Activated naive CD4-positive, alpha-beta T cell treated with anti-CD3 and anti-CD28 coated beads, Interleukin-2, amount 50 U/mL, for 72 hours (primary cell): ENCODE data around the gene OSTF1. TPM values are rescaled to one million over a fixed set of nuclear protein-coding genes. Genes with fewer than 3 reads are reported as not detected.

ENCODE experiments used
- ATAC-seq, 2 donors: fragments of 150-1000 bp; cut with Tn5 transposase; 2 replicates each; pipeline ENCODE4 v1.10.0; 2021; ENCODE audit warnings: mild to moderate bottlenecking in 2 of 2, moderate library complexity in 2 of 2
- DNase-seq, 2 donors: peaks; one replicate each; pipeline ENCODE4 v3.0.0; 2021 to 2022; ENCODE audit warnings: low spot score in 2 of 2
- H3K27ac Mint-ChIP-seq, 2 donors: one replicate each; pipeline ENCODE4 v1.8.0; 2022; ENCODE audit warnings: mild to moderate bottlenecking in 2 of 2, mixed read lengths in 2 of 2
- H3K36me3 Mint-ChIP-seq, 2 donors: one replicate each; pipeline ENCODE4 v1.8.0; 2022; ENCODE audit warnings: mixed read lengths in 2 of 2
- H3K9me3 Mint-ChIP-seq, 2 donors: one replicate each; pipeline ENCODE4 v1.8.0; 2022; ENCODE audit warnings: mixed read lengths in 2 of 2
- total RNA-seq, 2 donors: library from RNA; stranded (reverse); gene quantifications; one replicate each; pipeline ENCODE4 v1.2.3, GENCODE V29; 2022

Gene OSTF1
- total RNA-seq, 2 donors from 2014 or later: 69.0 to 105 TPM

GRCh38 chr9:75104607-75105006 is 16.3 kb downstream of the OSTF1 start:
- Mint-ChIP-seq H3K36me3 (peaks cover 0 to 6% of the 10 kb centered on the region in 2 donors), H3K27ac (no peak overlapping the region), H3K9me3 (no peaks in the 10 kb centered on the region)
- ATAC-seq (no peak), DNase-seq (no peak)

DNA sequence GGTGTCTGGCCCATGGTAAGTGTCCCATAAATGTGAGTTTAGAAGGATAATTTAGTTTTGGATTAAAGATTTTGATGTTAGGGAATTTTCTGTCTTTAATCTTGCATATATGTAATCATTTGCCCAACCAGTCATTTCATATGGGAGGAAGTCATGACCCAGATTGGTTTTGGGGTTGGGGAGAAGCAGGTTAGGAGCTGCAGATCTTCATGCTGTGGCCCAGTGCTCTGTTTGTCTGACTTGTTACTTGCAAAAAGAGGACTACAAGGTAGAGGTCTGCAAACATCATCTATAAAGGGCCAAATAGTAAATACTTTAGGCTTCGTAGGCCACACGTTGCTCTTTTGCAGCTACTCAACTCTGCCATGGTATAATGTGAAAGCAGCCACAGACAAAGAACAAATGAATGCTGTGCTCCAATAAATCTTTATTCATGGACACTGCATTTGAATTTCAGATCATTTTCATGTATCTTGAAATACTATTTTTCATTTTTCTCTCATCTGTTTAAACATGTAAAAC is 16.8 kb downstream of the OSTF1 start:
- no peak for DNase-seq
- peaks cover 0 to 6% of the 10 kb centered on the region in 2 donors for H3K36me3 Mint-ChIP-seq
- ATAC-seq: no peak
- no peaks in the 10 kb centered on the region for H3K9me3 Mint-ChIP-seq
- no peak overlapping the region for H3K27ac Mint-ChIP-seq

DNA sequence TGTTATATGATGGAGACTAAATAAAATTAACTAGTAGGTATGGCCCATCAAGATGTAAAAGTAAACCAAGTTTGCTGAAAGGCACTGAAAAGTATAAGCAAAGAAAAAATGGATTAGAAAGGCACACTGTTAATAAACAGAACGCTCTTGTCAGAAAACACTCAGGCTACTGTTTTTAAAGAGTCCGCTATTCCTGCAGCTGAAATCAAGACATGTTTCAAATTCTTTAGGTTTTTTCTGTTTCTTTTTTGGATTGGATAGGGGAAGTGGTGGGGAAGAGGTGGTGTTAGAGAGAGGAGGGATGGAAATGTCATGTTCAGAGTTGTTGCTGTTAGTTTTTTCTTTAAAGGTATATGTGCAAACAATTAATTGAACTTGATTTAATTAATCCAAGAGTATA is 17.5 kb downstream of the OSTF1 start:
- no peak for ATAC-seq
- Mint-ChIP-seq H3K9me3 (no peaks in the 10 kb centered on the region), H3K27ac (no peak overlapping the region), H3K36me3 (peaks cover 0 to 6% of the 10 kb centered on the region in 2 donors)
- no peak for DNase-seq

DNA sequence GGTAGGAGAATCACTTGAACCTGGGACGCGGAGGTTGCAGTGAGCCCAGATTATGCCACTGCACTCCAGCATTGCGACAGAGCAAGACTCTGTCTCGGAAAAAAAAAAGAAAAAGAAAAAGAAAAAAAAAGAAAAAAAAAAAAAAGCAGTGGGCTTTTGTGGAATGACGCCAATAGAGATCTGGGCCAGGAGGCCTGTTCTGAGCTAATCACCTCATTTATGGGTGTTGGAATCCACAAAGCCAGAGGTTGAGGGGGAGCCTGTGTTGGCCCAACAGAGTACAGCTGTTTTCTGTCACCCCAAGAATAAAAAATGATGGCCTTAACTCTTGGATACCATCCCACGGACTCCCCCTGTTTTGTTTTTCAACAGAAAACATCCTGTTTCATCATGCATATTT is 18.5 kb downstream of the OSTF1 start:
- H3K9me3 Mint-ChIP-seq: no peaks in the 10 kb centered on the region
- H3K36me3 Mint-ChIP-seq: peaks cover 0 to 6% of the 10 kb centered on the region in 2 donors
- DNase-seq (no peak), ATAC-seq (no peak)
- H3K27ac Mint-ChIP-seq: no peak overlapping the region

- Mint-ChIP-seq H3K36me3 (peaks cover 0 to 7% of the 10 kb centered on the region in 2 donors), H3K27ac (no peak overlapping the region), H3K9me3 (no peaks in the 10 kb centered on the region)
- DNase-seq (no peak), ATAC-seq (no peak)
Measured at GRCh38 chr9:75108571-75108970, 20.3 kb downstream of the OSTF1 start.

GRCh38 chr9:75109210-75109839 is 21.0 kb downstream of the OSTF1 start:
- no peak overlapping the region for H3K27ac Mint-ChIP-seq
- peaks cover 0 to 7% of the 10 kb centered on the region in 2 donors for H3K36me3 Mint-ChIP-seq
- ATAC-seq: no peak
- DNase-seq: no peak
- H3K9me3 Mint-ChIP-seq: no peaks in the 10 kb centered on the region

GRCh38 chr9:75111019-75111622 is 22.8 kb downstream of the OSTF1 start:
- Mint-ChIP-seq H3K36me3 (peaks cover 0 to 7% of the 10 kb centered on the region in 2 donors), H3K27ac (no peak overlapping the region), H3K9me3 (no peaks in the 10 kb centered on the region)
- DNase-seq (no peak), ATAC-seq (peak in 1 of 2 donors; percentile 11)

GRCh38 chr9:75112789-75113188 is 24.5 kb downstream of the OSTF1 start:
- DNase-seq (no peak), ATAC-seq (no peak)
- Mint-ChIP-seq H3K9me3 (peaks cover 1 to 2% of the 10 kb centered on the region in 2 donors), H3K36me3 (peaks cover 2 to 14% of the 10 kb centered on the region in 2 donors), H3K27ac (no peak overlapping the region)

DNA sequence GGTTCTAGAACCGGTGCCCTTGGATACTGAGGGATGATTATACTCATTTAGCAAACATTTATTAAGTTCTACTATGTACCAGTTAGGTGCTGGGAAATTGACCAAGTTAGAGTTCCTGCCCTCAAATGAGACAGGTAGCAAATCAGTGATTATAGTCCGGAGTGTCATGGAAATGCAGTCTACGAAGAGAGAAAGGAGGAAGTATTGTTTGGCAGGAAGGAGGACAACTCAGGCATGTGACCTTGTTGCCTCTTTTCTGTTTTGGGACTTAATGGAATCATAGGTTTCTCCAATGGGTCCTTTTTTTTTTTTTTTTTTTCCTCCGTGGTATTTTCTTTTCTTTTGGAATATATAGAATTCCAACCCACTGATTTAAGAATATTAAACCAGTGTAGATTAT is 28.0 kb downstream of the OSTF1 start:
- ATAC-seq: no peak
- DNase-seq: no peak
- Mint-ChIP-seq H3K9me3 (peaks cover 9 to 11% of the 10 kb centered on the region in 2 donors), H3K36me3 (peaks cover 30 to 45% of the 10 kb centered on the region in 2 donors), H3K27ac (no peak overlapping the region)

DNA sequence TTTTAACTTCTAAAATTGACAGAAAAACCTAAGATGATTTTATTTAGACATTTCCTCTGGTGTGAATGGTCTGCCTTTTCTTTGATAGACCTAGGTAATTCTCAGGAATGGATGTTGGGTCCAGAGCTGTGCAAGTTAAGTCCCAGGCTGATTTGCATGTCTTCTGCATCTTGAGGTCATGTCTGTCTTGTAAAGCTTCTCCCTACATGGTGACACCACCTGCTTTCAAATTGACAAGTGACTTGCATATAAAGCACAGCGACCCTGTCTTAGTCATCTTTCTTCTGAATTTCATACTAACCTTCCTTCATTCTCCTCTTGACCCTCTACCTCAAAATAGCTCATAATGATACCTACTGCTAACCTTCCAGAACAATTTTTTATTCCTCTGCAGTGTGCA is 29.2 kb downstream of the OSTF1 start:
- peak overlapping the region; percentile 2 to 41 for H3K27ac Mint-ChIP-seq
- peaks cover 9 to 11% of the 10 kb centered on the region in 2 donors for H3K9me3 Mint-ChIP-seq
- peaks cover 38 to 53% of the 10 kb centered on the region in 2 donors for H3K36me3 Mint-ChIP-seq
- DNase-seq (no peak), ATAC-seq (peak; percentile 66 to 92)

GRCh38 chr9:75120686-75121085 is 32.4 kb downstream of the OSTF1 start:
- ATAC-seq: no peak
- peaks cover 9 to 11% of the 10 kb centered on the region in 2 donors for H3K9me3 Mint-ChIP-seq
- peak overlapping the region in 1 of 2 donors; percentile 39 for H3K27ac Mint-ChIP-seq
- H3K36me3 Mint-ChIP-seq: peaks cover 42 to 47% of the 10 kb centered on the region in 2 donors
- no peak for DNase-seq

DNA sequence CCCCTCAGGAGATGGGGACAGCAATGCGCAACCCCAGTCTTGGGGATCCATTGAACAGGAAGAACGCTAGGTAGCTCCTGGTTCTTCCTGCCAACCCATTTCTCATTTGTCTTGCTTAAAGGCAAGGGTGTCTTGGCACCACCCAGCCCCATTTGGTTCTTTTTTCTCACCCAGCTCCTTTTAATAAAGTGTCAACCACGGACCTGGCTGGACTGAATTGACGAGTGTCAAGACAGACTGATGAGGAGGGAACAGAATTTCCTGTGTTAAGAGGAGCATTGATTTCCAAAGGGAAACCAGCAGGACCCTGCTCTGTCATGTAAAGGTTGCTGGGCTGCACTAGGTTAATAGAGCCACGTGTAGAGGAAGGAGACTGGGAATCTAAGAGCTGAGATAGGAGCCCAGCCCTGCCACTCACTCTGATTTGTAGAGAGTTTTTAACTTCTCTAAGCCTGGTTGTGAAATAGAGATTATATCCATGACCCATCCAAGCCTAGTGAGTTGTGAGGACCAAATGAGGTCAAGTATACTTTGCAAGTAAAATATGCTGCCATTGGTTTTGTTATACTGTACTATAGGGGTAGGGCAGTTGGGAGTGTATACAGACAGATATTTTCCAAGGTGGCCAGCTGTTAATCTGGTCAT is 33.7 kb downstream of the OSTF1 start:
- DNase-seq: no peak
- no peak overlapping the region for H3K27ac Mint-ChIP-seq
- peaks cover 9 to 11% of the 10 kb centered on the region in 2 donors for H3K9me3 Mint-ChIP-seq
- H3K36me3 Mint-ChIP-seq: peaks cover 42 to 47% of the 10 kb centered on the region in 2 donors
- no peak for ATAC-seq

- peaks cover 31 to 32% of the 10 kb centered on the region in 2 donors for H3K36me3 Mint-ChIP-seq
- H3K9me3 Mint-ChIP-seq: peaks cover 0 to under 1% of the 10 kb centered on the region in 2 donors
- no peak overlapping the region for H3K27ac Mint-ChIP-seq
- DNase-seq (no peak), ATAC-seq (no peak)
Measured at GRCh38 chr9:75123696-75124095, 35.4 kb downstream of the OSTF1 start.

DNA sequence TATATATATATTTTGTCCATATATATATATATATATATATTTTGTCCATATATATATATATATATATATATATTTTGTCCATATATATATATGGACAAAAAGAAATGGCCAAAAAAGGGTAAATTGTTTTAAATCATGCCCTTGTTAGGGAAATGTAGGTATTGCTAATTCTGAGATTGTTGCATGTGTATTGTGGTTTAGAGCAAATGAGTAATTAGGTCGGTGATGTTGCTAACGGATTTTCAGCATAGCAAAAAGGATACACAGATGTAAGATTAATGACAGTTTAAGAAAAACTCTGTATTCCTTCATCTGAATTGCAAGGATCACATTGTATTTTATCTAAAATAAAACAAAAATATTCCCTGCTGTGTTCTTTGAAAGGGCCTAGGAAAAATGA is 40.2 kb downstream of the OSTF1 start:
- no peak overlapping the region for H3K27ac Mint-ChIP-seq
- no peak for DNase-seq
- no peaks in the 10 kb centered on the region for H3K9me3 Mint-ChIP-seq
- H3K36me3 Mint-ChIP-seq: peaks cover 19 to 41% of the 10 kb centered on the region in 2 donors
- peak; percentile 75 to 88 for ATAC-seq

DNA sequence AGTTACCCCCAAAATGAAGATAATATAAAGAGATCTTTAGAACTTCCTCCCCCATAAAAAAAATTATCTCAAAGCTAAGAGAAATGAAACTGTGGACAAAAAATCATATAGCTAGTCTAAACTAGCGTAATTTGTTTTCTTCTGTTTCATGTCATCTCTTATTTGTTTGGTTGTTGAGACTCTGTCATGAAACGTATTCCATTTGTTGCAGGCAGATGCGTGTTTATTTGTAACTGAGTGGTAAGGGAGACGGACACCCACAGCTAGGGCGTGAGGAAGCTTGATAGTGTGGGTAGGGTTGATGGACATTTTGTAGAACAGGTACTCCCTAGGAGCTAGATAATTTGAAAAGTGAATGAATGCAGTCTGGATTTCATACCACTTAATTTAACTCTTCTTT is 41.9 kb downstream of the OSTF1 start:
- H3K27ac Mint-ChIP-seq: no peak overlapping the region
- no peaks in the 10 kb centered on the region for H3K9me3 Mint-ChIP-seq
- H3K36me3 Mint-ChIP-seq: peaks cover 24 to 53% of the 10 kb centered on the region in 2 donors
- ATAC-seq (no peak), DNase-seq (no peak)

- Mint-ChIP-seq H3K36me3 (peaks cover 30 to 59% of the 10 kb centered on the region in 2 donors), H3K9me3 (no peaks in the 10 kb centered on the region), H3K27ac (no peak overlapping the region)
- no peak for ATAC-seq
- DNase-seq: no peak
Measured at GRCh38 chr9:75130621-75131230, 42.4 kb downstream of the OSTF1 start.

GRCh38 chr9:75131700-75132099 is 43.4 kb downstream of the OSTF1 start:
- Mint-ChIP-seq H3K27ac (no peak overlapping the region), H3K9me3 (no peaks in the 10 kb centered on the region), H3K36me3 (peaks cover 36 to 69% of the 10 kb centered on the region in 2 donors)
- no peak for ATAC-seq
- DNase-seq: no peak
